IMR-90 (cell line): ENCODE data around the gene TBX1. TPM values are rescaled to one million over a fixed set of nuclear protein-coding genes. Genes with fewer than 3 reads are reported as not detected.

Experiments
- ATAC-seq: fragments of 200-7000 bp; cut with Tn5 transposase; 2 replicates; pipeline ENCODE4 v1.9.1; 2020; ENCODE audit warnings: low read depth, mild to moderate bottlenecking, moderate library complexity
- BruUV-seq: library from RNA; stranded (reverse); fragments of 400-500 nt; replicated peaks from 2 replicates; lab custom pipeline; 2021; lab: Mats Ljungman, UMichigan
- CTCF ChIA-PET: fragments of 300-600 bp; formaldehyde crosslinking; extraction: SDS; loops from one replicate; lab custom pipeline; 2021; ENCODE audit warnings: antibody characterized with exemption; lab: Yijun Ruan, JAX
- POLR2A ChIA-PET: fragments of 300-600 bp; sonication (Branson Sonifier 250); formaldehyde crosslinking; loops from one replicate; lab custom pipeline; 2022; ENCODE audit warnings: antibody characterized with exemption; ENCODE audit not compliant: unreplicated experiment; lab: Charles Lee
- DNase-seq: peaks from one replicate; pipeline ENCODE4 v3.0.0; 2013
- H2AFZ ChIP-seq: replicated peaks from 2 replicates; pipeline ENCODE3; 2013; ENCODE audit warnings: low read length, mild to moderate bottlenecking; ENCODE audit not compliant: poor library complexity
- H2AK5ac ChIP-seq: 2 replicates; pipeline ENCODE4 v1.6.1; 2013; ENCODE audit warnings: low read depth, low read length, inconsistent platforms
- H2AK9ac ChIP-seq: replicated peaks from 2 replicates; pipeline ENCODE3; 2013; ENCODE audit warnings: mild to moderate bottlenecking, low read depth, low read length, moderate library complexity; ENCODE audit not compliant: poor library complexity
- H2BK120ac ChIP-seq: 2 replicates; pipeline ENCODE4 v1.6.1; 2013; ENCODE audit warnings: low read depth, low read length, inconsistent platforms
- H2BK15ac ChIP-seq: 3 replicates; pipeline ENCODE4 v1.6.1; 2013; ENCODE audit warnings: low read depth, low read length, inconsistent platforms
- H2BK20ac ChIP-seq: 2 replicates; pipeline ENCODE4 v1.6.1; 2013; ENCODE audit warnings: low read depth, mild to moderate bottlenecking, inconsistent platforms, low read length, moderate library complexity
- H2BK5ac ChIP-seq: 2 replicates; pipeline ENCODE4 v1.6.1; 2013; ENCODE audit warnings: mild to moderate bottlenecking, low read depth, low read length, inconsistent platforms; ENCODE audit not compliant: poor library complexity, severe bottlenecking
- H3K14ac ChIP-seq: replicated peaks from 2 replicates; pipeline ENCODE4 v1.6.1; 2013; ENCODE audit warnings: low read depth, low read length, inconsistent platforms
- H3K18ac ChIP-seq: 2 replicates; pipeline ENCODE4 v1.6.1; 2013; ENCODE audit warnings: low read depth, low read length, control low read depth
- H3K23ac ChIP-seq: 2 replicates; pipeline ENCODE4 v1.6.1; 2013; ENCODE audit warnings: low read depth, low read length, inconsistent platforms
- H3K27ac ChIP-seq: 2 replicates; pipeline ENCODE4 v1.5.1; 2013; ENCODE audit warnings: mild to moderate bottlenecking, control low read depth, low read length; ENCODE audit not compliant: insufficient read depth
- H3K27me3 ChIP-seq: 2 replicates; pipeline ENCODE4 v1.6.1; 2013; ENCODE audit warnings: low read length; ENCODE audit not compliant: control insufficient read depth, insufficient read depth
- H3K36me3 ChIP-seq: 2 replicates; pipeline ENCODE4 v1.6.1; 2013; ENCODE audit warnings: low read length, mixed read lengths; ENCODE audit not compliant: control insufficient read depth, insufficient read depth
- H3K4ac ChIP-seq: 2 replicates; pipeline ENCODE4 v1.6.1; 2013; ENCODE audit warnings: low read depth, low read length, inconsistent platforms
- H3K4me1 ChIP-seq: 2 replicates; pipeline ENCODE4 v1.6.1; 2013; ENCODE audit warnings: low read length, mixed read lengths; ENCODE audit not compliant: control insufficient read depth, insufficient read depth
- H3K4me2 ChIP-seq: 2 replicates; pipeline ENCODE4 v1.6.1; 2013; ENCODE audit warnings: low read depth, mild to moderate bottlenecking, control low read depth, low read length, moderate library complexity
- H3K4me3 ChIP-seq: 2 replicates; pipeline ENCODE4 v1.5.1; 2013; ENCODE audit warnings: low read depth, mild to moderate bottlenecking, control low read depth, low read length, moderate library complexity; ENCODE audit not compliant: insufficient read depth
- H3K56ac ChIP-seq: 2 replicates; pipeline ENCODE4 v1.6.1; 2013; ENCODE audit warnings: low read length, inconsistent platforms; ENCODE audit not compliant: insufficient read depth; ENCODE audit errors: extremely low read depth
- H3K79me1 ChIP-seq, 2 experiments: 2 replicates each; pipeline ENCODE4 v1.6.1; 2013; ENCODE audit warnings: low read length in 2 of 2, inconsistent platforms in 1 of 2, low read depth in 1 of 2
- H3K9ac ChIP-seq: 2 replicates; pipeline ENCODE4 v1.6.1; 2013; ENCODE audit warnings: low read depth, low read length, control low read depth
- H3K9me1 ChIP-seq: 2 replicates; pipeline ENCODE4 v1.6.1; 2013; ENCODE audit warnings: low read length, inconsistent platforms; ENCODE audit not compliant: insufficient read depth
- H3K9me3 ChIP-seq: 2 replicates; pipeline ENCODE4 v1.6.1; 2013; ENCODE audit warnings: low read length; ENCODE audit not compliant: control insufficient read depth, insufficient read depth
- H4K20me1 ChIP-seq: 2 replicates; pipeline ENCODE4 v1.6.1; 2013; ENCODE audit warnings: low read length, inconsistent platforms; ENCODE audit not compliant: insufficient read depth
- H4K5ac ChIP-seq: 2 replicates; pipeline ENCODE4 v1.6.1; 2013; ENCODE audit warnings: mild to moderate bottlenecking, low read depth, low read length, control low read depth
- H4K8ac ChIP-seq, 2 experiments: 2 replicates each; pipeline ENCODE4 v1.6.1; 2013; ENCODE audit warnings: low read depth in 2 of 2, low read length in 2 of 2, control low read depth in 1 of 2, inconsistent platforms in 1 of 2
- H4K91ac ChIP-seq: 2 replicates; pipeline ENCODE4 v1.6.1; 2013; ENCODE audit warnings: low read depth, low read length, inconsistent platforms; ENCODE audit not compliant: insufficient read depth
- BHLHE40 ChIP-seq: fragments of 150-350 bp; IDR thresholded peaks from 2 replicates; pipeline ENCODE4 v1.6.1; 2016; ENCODE audit warnings: mild to moderate bottlenecking, low read depth, low read length
- CEBPB ChIP-seq: IDR thresholded peaks from 2 replicates; pipeline ENCODE4 v1.6.1; 2012; ENCODE audit warnings: low read depth, low read length, improper control_type of control experiment
- FOS ChIP-seq: fragments of 150-350 bp; IDR thresholded peaks from 2 replicates; pipeline ENCODE4 v1.6.1; 2016; ENCODE audit warnings: low read depth, low read length
- MAFK ChIP-seq: IDR thresholded peaks from 2 replicates; pipeline ENCODE4 v1.6.1; 2012; ENCODE audit warnings: low read depth, low read length, improper control_type of control experiment
- MAZ ChIP-seq: IDR thresholded peaks from 2 replicates; pipeline ENCODE4 v1.6.1; 2012; ENCODE audit warnings: low read depth, mild to moderate bottlenecking, low read length, improper control_type of control experiment, moderate library complexity, borderline replicate concordance
- MXI1 ChIP-seq: IDR thresholded peaks from 2 replicates; pipeline ENCODE4 v1.6.1; 2012; ENCODE audit warnings: low read depth, mild to moderate bottlenecking, low read length, moderate library complexity, borderline replicate concordance
- NFE2L2 ChIP-seq: fragments of 150-350 bp; IDR thresholded peaks from 2 replicates; pipeline ENCODE4 v1.6.1; 2016; ENCODE audit warnings: low read depth, mild to moderate bottlenecking, low read length
- RAD21 ChIP-seq: IDR thresholded peaks from 2 replicates; pipeline ENCODE4 v1.6.1; 2012; ENCODE audit warnings: low read length, improper control_type of control experiment
- RCOR1 ChIP-seq: IDR thresholded peaks from 2 replicates; pipeline ENCODE4 v1.6.1; 2012; ENCODE audit warnings: mild to moderate bottlenecking, low read length, improper control_type of control experiment; ENCODE audit not compliant: insufficient replicate concordance
- WGBS, 2 experiments: methylation state at CpG; one replicate each; pipeline versions ENCODE4 v1.1.5 to v1.1.7; 2013; ENCODE audit warnings: missing lambda C conversion rate in 2 of 2; ENCODE audit not compliant: insufficient read length in 1 of 2; ENCODE audit errors: extremely low coverage in 2 of 2; 5-methylcytosine and 5-hydroxymethylcytosine counted together
- dilution Hi-C: fragments of 300-500 bp; cut with HindIII; formaldehyde crosslinking; loops from one replicate; pipeline ENCODE4 v1.14.3; 2018; ENCODE audit warnings: low sequenced_read_pairs; ENCODE audit not compliant: unreplicated experiment
- in situ Hi-C: fragments of 300-500 bp; cut with MboI; formaldehyde crosslinking; loops from 3 replicates; pipeline ENCODE4 v1.14.3; 2019; ENCODE audit warnings: low sequenced_read_pairs, inconsistent platforms, mixed read lengths
- intact Hi-C: fragments of 100-400 bp; cut with micrococcal nuclease; formaldehyde crosslinking; loops from 2 replicates; pipeline ENCODE4 v1.10.0; 2022
- polyA plus RNA-seq, 3 experiments: library from polyadenylated mRNA; depleted of rRNA; stranded (reverse); fragments of >200 nt; gene quantifications; 2 replicates each; pipeline ENCODE4 v1.2.3, GENCODE V29; 2012; ENCODE audit warnings: low replicate concordance in 1 of 3
- total RNA-seq: library from RNA; depleted of rRNA; stranded (reverse); fragments of >200 nt; gene quantifications from 2 replicates; pipeline ENCODE4 v1.2.3, GENCODE V29; 2012

TBX1 gene
- total and polyA plus RNA-seq, 2 of the 4 experiments (the other 2 are of a cell fraction) = 0.03 TPM; not detected in 1

GRCh38 chr22:19798891-19799293 is 38.3 kb downstream of the TBX1 start:
- POLR2A ChIA-PET = no interaction called here
- H3K4me1 ChIP-seq = peaks cover 11% of the 10 kb centered on the region

More at GRCh38 chr22:19798891-19799293, 38.3 kb downstream of the TBX1 start:
- CTCF ChIA-PET = no interaction called here
- Histone ChIP-seq H3K56ac (no peak overlapping the region), H4K5ac (no peak overlapping the region), H3K27me3 (no peaks in the 10 kb centered on the region), H2BK5ac (no peak overlapping the region), H3K4me2 (no peak overlapping the region), H3K4ac (peak overlapping the region; percentile 14; the same call in 1 of the 2 replicates), H3K9me1 (peaks cover 6% of the 10 kb centered on the region), H2BK120ac (0 out of 2 replicates have a peak overlapping the region, but pooled peaks have one; percentile 1), H2AK9ac (no peak overlapping the region), H3K9ac (no peak overlapping the region), H3K27ac (no peak overlapping the region), H3K79me1 (no peaks in the 10 kb centered on the region), H3K14ac (no peak overlapping the region), H2AK5ac (0 out of 2 replicates have a peak overlapping the region, but pooled peaks have one; percentile 12), H2BK15ac (no peak overlapping the region), H4K20me1 (no peaks in the 10 kb centered on the region), H3K4me3 (no peak overlapping the region), H3K36me3 (no peaks in the 10 kb centered on the region), H3K18ac (no peak overlapping the region), H3K9me3 (no peaks in the 10 kb centered on the region), H2AFZ (no peak overlapping the region), H2BK20ac (no peak overlapping the region), H4K91ac (no peak overlapping the region), H4K8ac (no peak overlapping the region), H3K23ac (no peak overlapping the region)
- dilution Hi-C loops = no loop called here
- WGBS, 2 experiments = no CpG with 5 or more reads among the region's 9 CpGs
- TF ChIP-seq CEBPB = no peak
- TF ChIP-seq MAFK = no peak
- no peak for TF ChIP-seq FOS
- no peak for TF ChIP-seq RCOR1
- no peak for TF ChIP-seq RAD21
- no peak for TF ChIP-seq BHLHE40
- no peak for TF ChIP-seq NFE2L2
- TF ChIP-seq MXI1 = no peak
- no peak for TF ChIP-seq MAZ
- no peak; the same call in 1 of the 2 replicates for ATAC-seq
- BruUV-seq = no TSS peak
- intact Hi-C loops = no loop called here
- no peak for DNase-seq
- in situ Hi-C loops = no loop called here
